ENCODE data around the gene TMEM273. TPM values are rescaled to one million over a fixed set of nuclear protein-coding genes. Genes with fewer than 3 reads are reported as not detected.

The TMEM273 gene
- total and polyA plus RNA-seq, 2 donors (not counting 1 experiment from before 2014, with no cell fraction given) = 0.18 TPM; not detected in 1

DNA sequence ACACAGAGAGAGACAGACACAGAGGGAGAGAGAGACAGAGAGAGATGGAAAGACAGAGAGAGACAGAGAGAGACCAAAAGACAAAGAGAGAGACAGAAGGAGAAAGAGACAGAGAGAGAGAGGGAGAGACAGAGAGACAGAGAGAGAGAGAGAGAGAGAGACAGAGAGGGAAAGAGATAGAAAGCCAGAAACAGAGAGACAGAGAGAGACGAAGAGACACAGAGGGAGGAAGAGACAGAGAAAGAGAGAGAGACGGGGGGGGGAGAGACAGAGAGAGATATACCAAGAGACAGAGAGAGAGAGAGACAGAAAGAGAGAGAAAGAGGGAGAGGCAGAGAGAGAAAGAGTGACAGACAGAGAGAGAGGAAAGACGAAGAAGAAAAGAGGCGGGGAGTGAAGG, 83.1 kb downstream of the TMEM273 start:
- peaks cover 1% of the 10 kb centered on the region for H3K36me3 ChIP-seq (ENCODE audit: control insufficient read depth, insufficient read depth, low read length)
- H4K20me1 ChIP-seq (ENCODE audit: control insufficient read depth, extremely low read depth, insufficient read depth, low read length) = no peaks in the 10 kb centered on the region
- no peak for TF ChIP-seq EZH2 (IDR thresholded peaks at IDR 0.05; ENCODE audit: low read length, missing control alignments)
- TF ChIP-seq, protein P1, sequence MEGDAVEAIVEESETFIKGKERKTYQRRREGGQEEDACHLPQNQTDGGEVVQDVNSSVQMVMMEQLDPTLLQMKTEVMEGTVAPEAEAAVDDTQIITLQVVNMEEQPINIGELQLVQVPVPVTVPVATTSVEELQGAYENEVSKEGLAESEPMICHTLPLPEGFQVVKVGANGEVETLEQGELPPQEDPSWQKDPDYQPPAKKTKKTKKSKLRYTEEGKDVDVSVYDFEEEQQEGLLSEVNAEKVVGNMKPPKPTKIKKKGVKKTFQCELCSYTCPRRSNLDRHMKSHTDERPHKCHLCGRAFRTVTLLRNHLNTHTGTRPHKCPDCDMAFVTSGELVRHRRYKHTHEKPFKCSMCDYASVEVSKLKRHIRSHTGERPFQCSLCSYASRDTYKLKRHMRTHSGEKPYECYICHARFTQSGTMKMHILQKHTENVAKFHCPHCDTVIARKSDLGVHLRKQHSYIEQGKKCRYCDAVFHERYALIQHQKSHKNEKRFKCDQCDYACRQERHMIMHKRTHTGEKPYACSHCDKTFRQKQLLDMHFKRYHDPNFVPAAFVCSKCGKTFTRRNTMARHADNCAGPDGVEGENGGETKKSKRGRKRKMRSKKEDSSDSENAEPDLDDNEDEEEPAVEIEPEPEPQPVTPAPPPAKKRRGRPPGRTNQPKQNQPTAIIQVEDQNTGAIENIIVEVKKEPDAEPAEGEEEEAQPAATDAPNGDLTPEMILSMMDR (conservative IDR thresholded peaks at IDR 0.05 in 1 of 2, IDR thresholded peaks at IDR 0.05 in 1 of 2; ENCODE audit: low read depth in 1 of 2, low read length in 2 of 2) = no peak
- peaks cover 15% of the 10 kb centered on the region for H3K4me1 ChIP-seq (ENCODE audit: control insufficient read depth, extremely low read depth, insufficient read depth, low read length)
- no peaks in the 10 kb centered on the region for H3K79me2 ChIP-seq (ENCODE audit: control insufficient read depth, insufficient read depth, low read length)
- no peaks in the 10 kb centered on the region for H3K9me3 ChIP-seq (ENCODE audit: control insufficient read depth, insufficient read depth, low read depth, low read length)
- H2AFZ ChIP-seq (ENCODE audit: low read length) = no peak overlapping the region
- no peak overlapping the region for H3K4me3 ChIP-seq (replicated peaks in 1 of 4; ENCODE audit: control extremely low read depth in 1 of 4, insufficient read depth in 1 of 4, low read depth in 3 of 4, low read length in 4 of 4)
- no peak overlapping the region for H3K4me2 ChIP-seq (ENCODE audit: extremely low read depth, insufficient read depth, low read length)
- DNase-seq (ENCODE audit: low read depth in 2 of 2) = no peak
- no peak overlapping the region for H3K9ac ChIP-seq (ENCODE audit: insufficient read depth, low read length)
- H3K27ac ChIP-seq (ENCODE audit: insufficient read depth, low read length) = no peak overlapping the region
- H3K27me3 ChIP-seq (ENCODE audit: control insufficient read depth, insufficient read depth, low read length) = no peaks in the 10 kb centered on the region

Other genes with a start within 250 kb of the TMEM273 start
- gene LRRC18, start 248.6 kb downstream of the TMEM273 start, total RNA-seq = under 0.01 and 0.66 TPM in 2 replicates
- gene LRRC18, start 248.6 kb downstream of the TMEM273 start, polyA plus RNA-seq = 0.08 TPM in 1 of 2 replicates, not detected in the other
- gene VSTM4, start 72.9 kb downstream of the TMEM273 start, total RNA-seq = 4.4 and 8.1 TPM in 2 replicates
- gene VSTM4, start 72.9 kb downstream of the TMEM273 start, polyA plus RNA-seq = 4.5 and 27.9 TPM in 2 replicates
- gene FAM170B, start 54.4 kb downstream of the TMEM273 start, total RNA-seq = not detected in 2 replicates
- gene FAM170B, start 54.4 kb downstream of the TMEM273 start, polyA plus RNA-seq = not detected in 2 replicates
- gene C10orf71, start 110.8 kb upstream of the TMEM273 start, total RNA-seq = not detected in 2 replicates
- gene C10orf71, start 110.8 kb upstream of the TMEM273 start, polyA plus RNA-seq = not detected in 2 replicates
- gene DRGX, start 207.7 kb upstream of the TMEM273 start, total RNA-seq = not detected in 2 replicates
- 0.11 TPM in 1 of 2 replicates, not detected in the other for gene DRGX, start 207.7 kb upstream of the TMEM273 start, polyA plus RNA-seq